NCI-H2029 treated with DMSO at 0.1 percent for 48 hours (cell line): Measurements from ENCODE around the gene PLEKHH1.

Experiments used
- DNase-seq: peaks from one replicate; lab custom pipeline; 2025; lab: John Stamatoyannopoulos, UW

Gene PLEKHH1

DNA sequence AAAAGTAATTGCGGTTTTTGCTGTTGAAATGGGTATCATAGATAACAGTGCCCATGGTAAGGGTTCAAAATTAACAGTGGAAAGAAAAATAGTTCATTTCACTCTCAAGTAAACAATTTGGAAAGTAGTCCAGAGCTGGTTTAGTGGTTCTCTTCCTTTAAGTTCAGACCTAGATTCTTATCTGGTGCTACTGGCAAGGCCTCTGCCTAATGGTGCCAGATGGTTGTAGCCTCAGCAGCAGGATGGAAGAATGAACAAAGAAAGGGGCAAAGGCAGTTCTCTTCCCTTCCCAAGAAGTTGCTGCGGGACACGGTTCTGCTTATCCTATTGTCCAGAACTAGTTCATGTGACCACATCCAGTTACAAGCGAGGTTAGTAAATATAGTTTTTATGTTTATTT is 97.1 kb downstream of the PLEKHH1 start:
- no peak for DNase-seq

DNA sequence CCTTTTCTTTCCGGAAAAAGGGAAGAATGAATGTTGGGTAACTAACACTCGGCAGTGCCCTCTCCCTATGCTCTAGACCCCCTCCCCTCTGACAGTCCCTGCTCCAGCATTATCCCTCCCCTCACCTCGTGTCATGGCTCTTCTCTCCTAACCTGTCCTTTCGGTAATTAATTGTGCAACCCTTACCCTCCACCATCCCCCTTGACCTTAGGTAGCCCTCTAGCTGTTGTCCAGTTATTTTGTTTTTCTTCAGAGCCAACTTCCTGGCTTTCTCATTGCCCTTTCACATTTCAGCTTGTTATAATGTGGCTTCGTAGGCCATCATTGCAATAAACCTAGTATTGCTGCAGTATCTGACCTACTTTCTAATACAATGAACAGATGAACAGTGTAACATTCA is 97.8 kb downstream of the PLEKHH1 start:
- no peak for DNase-seq

GRCh38 chr14:67633451-67634147 is 100.5 kb downstream of the PLEKHH1 start:
- no peak for DNase-seq

DNA sequence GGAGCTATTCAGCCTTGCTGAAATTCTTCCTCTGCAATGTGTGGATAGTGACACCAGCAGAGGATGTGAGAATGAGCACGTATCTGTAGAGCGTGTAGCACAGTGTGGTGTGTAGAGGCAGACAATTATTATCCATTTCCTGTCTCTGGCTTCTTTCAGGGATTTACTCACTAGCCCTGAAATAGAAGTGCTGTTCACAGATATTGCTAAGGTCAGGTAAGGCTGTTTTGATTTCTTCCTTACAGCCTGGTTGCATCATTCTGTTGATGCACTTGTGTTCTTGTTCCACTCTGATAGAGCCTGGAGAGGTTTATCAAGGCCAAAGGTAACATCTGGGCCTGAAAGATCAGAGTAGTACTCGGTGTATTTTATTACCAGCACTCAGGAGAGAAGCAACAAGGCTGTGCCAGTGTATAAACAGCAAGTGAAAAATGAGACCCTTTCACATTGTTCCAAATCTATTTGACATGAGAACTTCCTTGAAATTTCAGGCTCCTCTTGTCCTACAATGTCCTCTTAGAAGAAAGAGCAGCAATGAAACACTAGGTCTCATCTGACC is 103.3 kb downstream of the PLEKHH1 start:
- DNase-seq, result peak; percentile 54

DNA sequence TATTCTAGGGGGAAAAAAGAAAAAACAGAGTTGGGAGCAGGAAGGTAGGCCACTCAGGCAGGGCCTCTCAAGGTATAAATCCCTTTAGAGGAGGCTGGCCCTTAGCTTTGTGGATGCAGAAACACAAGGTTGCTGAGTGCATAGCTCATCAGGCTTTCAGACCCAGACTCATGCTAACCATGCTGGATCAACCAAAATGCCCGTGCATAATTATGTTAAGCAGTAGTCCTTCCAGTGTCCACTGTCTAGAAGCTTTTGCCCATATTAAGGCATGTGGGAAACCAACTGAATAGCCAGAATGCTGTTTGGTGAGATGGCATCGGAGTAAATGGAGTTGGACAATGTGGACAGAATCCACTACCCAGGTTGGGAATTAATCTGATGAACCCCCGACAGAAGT is 105.6 kb downstream of the PLEKHH1 start:
- no peak for DNase-seq
